Ishikawa (cell line): ENCODE data around the gene HOXC10.
A peak's percentile ranks its signal among the peaks of the same experiment; 100 is the strongest.

ENCODE experiments used
- CEBPB ChIP-seq: IDR thresholded peaks from 2 replicates; pipeline ENCODE4 v1.6.1; 2012
- CREB1 ChIP-seq: IDR thresholded peaks from 2 replicates; pipeline ENCODE4 v1.6.1; 2012; ENCODE audit warnings: low read depth
- EGR1 ChIP-seq: IDR thresholded peaks from 2 replicates; pipeline ENCODE4 v1.6.1; 2012
- EP300 ChIP-seq: IDR thresholded peaks from 2 replicates; pipeline ENCODE4 v1.6.1; 2012; ENCODE audit warnings: borderline replicate concordance
- FOXM1 ChIP-seq: IDR thresholded peaks from 2 replicates; pipeline ENCODE4 v1.6.1; 2012; ENCODE audit warnings: low read depth, borderline replicate concordance
- NFIC ChIP-seq: IDR thresholded peaks from 2 replicates; pipeline ENCODE4 v1.6.1; 2012
- RAD21 ChIP-seq: IDR thresholded peaks from 2 replicates; pipeline ENCODE4 v1.6.1; 2012; ENCODE audit warnings: low read depth
- TAF1 ChIP-seq: IDR thresholded peaks from 2 replicates; pipeline ENCODE4 v1.6.1; 2012; ENCODE audit warnings: low read depth, mild to moderate bottlenecking
- TCF12 ChIP-seq: IDR thresholded peaks from 2 replicates; pipeline ENCODE4 v1.6.1; 2012; ENCODE audit warnings: low read depth
- TEAD4 ChIP-seq: IDR thresholded peaks from 2 replicates; pipeline ENCODE4 v1.6.1; 2012
- USF1 ChIP-seq: IDR thresholded peaks from 2 replicates; pipeline ENCODE4 v1.6.1; 2012
- YY1 ChIP-seq: IDR thresholded peaks from 2 replicates; pipeline ENCODE4 v1.6.1; 2012; ENCODE audit warnings: low read depth
- ZBTB7A ChIP-seq: IDR thresholded peaks from 2 replicates; pipeline ENCODE4 v1.6.1; 2012; ENCODE audit warnings: low read depth
- TF ChIP-seq, protein P1 (sequence below): IDR thresholded peaks from 2 replicates; pipeline ENCODE4 v1.6.1; 2012; ENCODE audit warnings: low read depth, mild to moderate bottlenecking
- TF ChIP-seq, protein P2 (sequence below): IDR thresholded peaks from 2 replicates; pipeline ENCODE4 v1.6.1; 2012

HOXC10 gene

DNA sequence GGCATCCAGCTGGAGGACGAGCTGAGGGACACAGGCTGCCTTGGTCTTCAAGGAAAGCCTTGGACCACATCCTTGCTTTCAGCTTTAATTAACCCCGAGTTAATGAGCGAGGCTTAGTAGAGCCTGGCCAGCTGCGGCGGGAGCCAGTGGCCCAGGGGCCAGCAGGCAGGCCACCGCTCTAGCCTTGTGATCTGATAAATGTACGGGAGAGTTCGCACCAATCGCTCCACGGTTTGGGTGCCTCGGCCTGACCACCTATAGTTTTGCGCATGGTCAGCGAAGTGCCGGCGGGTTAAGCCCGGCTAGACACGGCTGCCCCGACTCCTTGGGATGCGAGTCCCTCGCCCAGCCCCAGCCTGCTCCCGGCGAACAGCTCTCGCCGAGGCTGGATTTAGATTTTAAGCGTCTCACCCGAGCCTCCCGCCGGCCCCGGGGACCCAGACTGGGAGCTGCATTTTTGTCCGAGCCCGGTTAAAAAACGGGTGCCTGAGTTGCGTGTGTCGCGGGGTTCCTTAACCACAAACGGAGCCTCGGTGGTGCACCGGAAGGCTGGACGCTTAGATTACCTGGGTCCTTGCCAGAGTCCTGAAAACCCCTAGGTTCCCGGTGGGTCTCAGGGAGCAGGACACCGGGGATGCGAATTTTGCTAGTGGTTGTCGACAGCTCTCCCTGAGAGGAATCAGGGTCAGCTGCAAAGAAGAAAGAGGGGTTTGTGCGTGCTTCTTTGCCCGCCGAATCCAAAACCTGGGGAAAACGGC lies 33.2 kb upstream of the HOXC10 start:
- TF ChIP-seq FOXM1 (no peak), RAD21 (no peak), ZBTB7A (no peak)
- TF ChIP-seq, protein P1, sequence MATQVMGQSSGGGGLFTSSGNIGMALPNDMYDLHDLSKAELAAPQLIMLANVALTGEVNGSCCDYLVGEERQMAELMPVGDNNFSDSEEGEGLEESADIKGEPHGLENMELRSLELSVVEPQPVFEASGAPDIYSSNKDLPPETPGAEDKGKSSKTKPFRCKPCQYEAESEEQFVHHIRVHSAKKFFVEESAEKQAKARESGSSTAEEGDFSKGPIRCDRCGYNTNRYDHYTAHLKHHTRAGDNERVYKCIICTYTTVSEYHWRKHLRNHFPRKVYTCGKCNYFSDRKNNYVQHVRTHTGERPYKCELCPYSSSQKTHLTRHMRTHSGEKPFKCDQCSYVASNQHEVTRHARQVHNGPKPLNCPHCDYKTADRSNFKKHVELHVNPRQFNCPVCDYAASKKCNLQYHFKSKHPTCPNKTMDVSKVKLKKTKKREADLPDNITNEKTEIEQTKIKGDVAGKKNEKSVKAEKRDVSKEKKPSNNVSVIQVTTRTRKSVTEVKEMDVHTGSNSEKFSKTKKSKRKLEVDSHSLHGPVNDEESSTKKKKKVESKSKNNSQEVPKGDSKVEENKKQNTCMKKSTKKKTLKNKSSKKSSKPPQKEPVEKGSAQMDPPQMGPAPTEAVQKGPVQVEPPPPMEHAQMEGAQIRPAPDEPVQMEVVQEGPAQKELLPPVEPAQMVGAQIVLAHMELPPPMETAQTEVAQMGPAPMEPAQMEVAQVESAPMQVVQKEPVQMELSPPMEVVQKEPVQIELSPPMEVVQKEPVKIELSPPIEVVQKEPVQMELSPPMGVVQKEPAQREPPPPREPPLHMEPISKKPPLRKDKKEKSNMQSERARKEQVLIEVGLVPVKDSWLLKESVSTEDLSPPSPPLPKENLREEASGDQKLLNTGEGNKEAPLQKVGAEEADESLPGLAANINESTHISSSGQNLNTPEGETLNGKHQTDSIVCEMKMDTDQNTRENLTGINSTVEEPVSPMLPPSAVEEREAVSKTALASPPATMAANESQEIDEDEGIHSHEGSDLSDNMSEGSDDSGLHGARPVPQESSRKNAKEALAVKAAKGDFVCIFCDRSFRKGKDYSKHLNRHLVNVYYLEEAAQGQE: no peak

DNA sequence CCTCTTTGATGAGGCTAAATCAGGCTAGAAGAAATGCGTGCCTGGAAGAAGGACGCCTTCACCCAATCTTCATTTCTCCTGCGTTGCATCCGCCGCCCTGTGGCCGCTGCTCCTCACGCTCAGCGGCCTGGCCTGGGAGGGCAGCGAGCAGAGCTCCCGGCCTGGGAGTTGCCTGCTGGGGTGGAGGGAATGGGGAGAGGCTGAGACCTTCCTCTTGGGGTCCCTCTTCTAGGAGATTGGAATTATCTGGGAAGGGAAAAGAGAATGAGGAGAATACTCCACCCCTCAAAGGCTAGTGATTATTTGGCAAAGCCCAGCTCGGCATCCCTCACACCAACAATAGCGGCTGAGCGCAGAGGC lies 32.6 kb upstream of the HOXC10 start:
- TF ChIP-seq FOXM1: no peak
- TF ChIP-seq TCF12: no peak
- TF ChIP-seq TAF1: no peak
- TF ChIP-seq, protein P2, sequence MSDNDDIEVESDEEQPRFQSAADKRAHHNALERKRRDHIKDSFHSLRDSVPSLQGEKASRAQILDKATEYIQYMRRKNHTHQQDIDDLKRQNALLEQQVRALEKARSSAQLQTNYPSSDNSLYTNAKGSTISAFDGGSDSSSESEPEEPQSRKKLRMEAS: no peak
- TF ChIP-seq ZBTB7A: no peak
- no peak for TF ChIP-seq TEAD4
- TF ChIP-seq USF1: no peak
- TF ChIP-seq, protein P1: no peak
- no peak for TF ChIP-seq RAD21
- no peak for TF ChIP-seq EP300
- TF ChIP-seq CEBPB: no peak
- no peak for TF ChIP-seq NFIC
- TF ChIP-seq EGR1: no peak
- TF ChIP-seq CREB1: no peak
- TF ChIP-seq YY1: no peak

GRCh38 chr12:53952871-53953734 lies 31.8 kb upstream of the HOXC10 start:
- TF ChIP-seq TEAD4 (peak; percentile 69), TAF1 (no peak)

- TF ChIP-seq NFIC: no peak
- no peak for TF ChIP-seq TEAD4
- TF ChIP-seq, protein P1: no peak
- no peak for TF ChIP-seq EP300
- no peak for TF ChIP-seq USF1
- TF ChIP-seq YY1: no peak
- no peak for TF ChIP-seq TAF1
- TF ChIP-seq EGR1: no peak
- TF ChIP-seq CEBPB: no peak
- no peak for TF ChIP-seq RAD21
- no peak for TF ChIP-seq TCF12
- TF ChIP-seq FOXM1: no peak
- TF ChIP-seq CREB1: no peak
These were observed 30.9 kb upstream of the HOXC10 start for GRCh38 chr12:53953831-53954693.
